IMR-90 (cell line): ENCODE data around the gene MAP1LC3A. TPM values are rescaled to one million over a fixed set of nuclear protein-coding genes. Genes with fewer than 3 reads are reported as not detected.

Source experiments
- ATAC-seq: fragments of 200-7000 bp; cut with Tn5 transposase; 2 replicates; pipeline ENCODE4 v1.9.1; 2020; ENCODE audit warnings: low read depth, mild to moderate bottlenecking, moderate library complexity
- BruUV-seq: library from RNA; stranded (reverse); fragments of 400-500 nt; replicated peaks from 2 replicates; lab custom pipeline; 2021; lab: Mats Ljungman, UMichigan
- CTCF ChIA-PET: fragments of 300-600 bp; formaldehyde crosslinking; extraction: SDS; loops from one replicate; lab custom pipeline; 2021; ENCODE audit warnings: antibody characterized with exemption; lab: Yijun Ruan, JAX
- POLR2A ChIA-PET: fragments of 300-600 bp; sonication (Branson Sonifier 250); formaldehyde crosslinking; loops from one replicate; lab custom pipeline; 2022; ENCODE audit warnings: antibody characterized with exemption; ENCODE audit not compliant: unreplicated experiment; lab: Charles Lee
- DNase-seq: peaks from one replicate; pipeline ENCODE4 v3.0.0; 2013
- H2AFZ ChIP-seq: replicated peaks from 2 replicates; pipeline ENCODE3; 2013; ENCODE audit warnings: low read length, mild to moderate bottlenecking; ENCODE audit not compliant: poor library complexity
- H2AK5ac ChIP-seq: 2 replicates; pipeline ENCODE4 v1.6.1; 2013; ENCODE audit warnings: low read depth, low read length, inconsistent platforms
- H2AK9ac ChIP-seq: replicated peaks from 2 replicates; pipeline ENCODE3; 2013; ENCODE audit warnings: mild to moderate bottlenecking, low read depth, low read length, moderate library complexity; ENCODE audit not compliant: poor library complexity
- H2BK120ac ChIP-seq: 2 replicates; pipeline ENCODE4 v1.6.1; 2013; ENCODE audit warnings: low read depth, low read length, inconsistent platforms
- H2BK15ac ChIP-seq: 3 replicates; pipeline ENCODE4 v1.6.1; 2013; ENCODE audit warnings: low read depth, low read length, inconsistent platforms
- H2BK20ac ChIP-seq: 2 replicates; pipeline ENCODE4 v1.6.1; 2013; ENCODE audit warnings: low read depth, mild to moderate bottlenecking, inconsistent platforms, low read length, moderate library complexity
- H2BK5ac ChIP-seq: 2 replicates; pipeline ENCODE4 v1.6.1; 2013; ENCODE audit warnings: mild to moderate bottlenecking, low read depth, low read length, inconsistent platforms; ENCODE audit not compliant: poor library complexity, severe bottlenecking
- H3K14ac ChIP-seq: replicated peaks from 2 replicates; pipeline ENCODE4 v1.6.1; 2013; ENCODE audit warnings: low read depth, low read length, inconsistent platforms
- H3K18ac ChIP-seq: 2 replicates; pipeline ENCODE4 v1.6.1; 2013; ENCODE audit warnings: low read depth, low read length, control low read depth
- H3K23ac ChIP-seq: 2 replicates; pipeline ENCODE4 v1.6.1; 2013; ENCODE audit warnings: low read depth, low read length, inconsistent platforms
- H3K27ac ChIP-seq: 2 replicates; pipeline ENCODE4 v1.5.1; 2013; ENCODE audit warnings: mild to moderate bottlenecking, control low read depth, low read length; ENCODE audit not compliant: insufficient read depth
- H3K27me3 ChIP-seq: 2 replicates; pipeline ENCODE4 v1.6.1; 2013; ENCODE audit warnings: low read length; ENCODE audit not compliant: control insufficient read depth, insufficient read depth
- H3K36me3 ChIP-seq: 2 replicates; pipeline ENCODE4 v1.6.1; 2013; ENCODE audit warnings: low read length, mixed read lengths; ENCODE audit not compliant: control insufficient read depth, insufficient read depth
- H3K4ac ChIP-seq: 2 replicates; pipeline ENCODE4 v1.6.1; 2013; ENCODE audit warnings: low read depth, low read length, inconsistent platforms
- H3K4me1 ChIP-seq: 2 replicates; pipeline ENCODE4 v1.6.1; 2013; ENCODE audit warnings: low read length, mixed read lengths; ENCODE audit not compliant: control insufficient read depth, insufficient read depth
- H3K4me2 ChIP-seq: 2 replicates; pipeline ENCODE4 v1.6.1; 2013; ENCODE audit warnings: low read depth, mild to moderate bottlenecking, control low read depth, low read length, moderate library complexity
- H3K4me3 ChIP-seq: 2 replicates; pipeline ENCODE4 v1.5.1; 2013; ENCODE audit warnings: low read depth, mild to moderate bottlenecking, control low read depth, low read length, moderate library complexity; ENCODE audit not compliant: insufficient read depth
- H3K56ac ChIP-seq: 2 replicates; pipeline ENCODE4 v1.6.1; 2013; ENCODE audit warnings: low read length, inconsistent platforms; ENCODE audit not compliant: insufficient read depth; ENCODE audit errors: extremely low read depth
- H3K79me1 ChIP-seq, 2 experiments: 2 replicates each; pipeline ENCODE4 v1.6.1; 2013; ENCODE audit warnings: low read length in 2 of 2, inconsistent platforms in 1 of 2, low read depth in 1 of 2
- H3K9ac ChIP-seq: 2 replicates; pipeline ENCODE4 v1.6.1; 2013; ENCODE audit warnings: low read depth, low read length, control low read depth
- H3K9me1 ChIP-seq: 2 replicates; pipeline ENCODE4 v1.6.1; 2013; ENCODE audit warnings: low read length, inconsistent platforms; ENCODE audit not compliant: insufficient read depth
- H3K9me3 ChIP-seq: 2 replicates; pipeline ENCODE4 v1.6.1; 2013; ENCODE audit warnings: low read length; ENCODE audit not compliant: control insufficient read depth, insufficient read depth
- H4K20me1 ChIP-seq: 2 replicates; pipeline ENCODE4 v1.6.1; 2013; ENCODE audit warnings: low read length, inconsistent platforms; ENCODE audit not compliant: insufficient read depth
- H4K5ac ChIP-seq: 2 replicates; pipeline ENCODE4 v1.6.1; 2013; ENCODE audit warnings: mild to moderate bottlenecking, low read depth, low read length, control low read depth
- H4K8ac ChIP-seq, 2 experiments: 2 replicates each; pipeline ENCODE4 v1.6.1; 2013; ENCODE audit warnings: low read depth in 2 of 2, low read length in 2 of 2, control low read depth in 1 of 2, inconsistent platforms in 1 of 2
- H4K91ac ChIP-seq: 2 replicates; pipeline ENCODE4 v1.6.1; 2013; ENCODE audit warnings: low read depth, low read length, inconsistent platforms; ENCODE audit not compliant: insufficient read depth
- BHLHE40 ChIP-seq: fragments of 150-350 bp; IDR thresholded peaks from 2 replicates; pipeline ENCODE4 v1.6.1; 2016; ENCODE audit warnings: mild to moderate bottlenecking, low read depth, low read length
- CHD1 ChIP-seq: IDR thresholded peaks from 2 replicates; pipeline ENCODE4 v1.6.1; 2012; ENCODE audit warnings: low read depth, low read length, improper control_type of control experiment
- ELK1 ChIP-seq: fragments of 150-350 bp; IDR thresholded peaks from 2 replicates; pipeline ENCODE4 v1.6.1; 2016; ENCODE audit warnings: low read depth, mild to moderate bottlenecking, low read length, moderate library complexity, borderline replicate concordance
- MAFK ChIP-seq: IDR thresholded peaks from 2 replicates; pipeline ENCODE4 v1.6.1; 2012; ENCODE audit warnings: low read depth, low read length, improper control_type of control experiment
- MAZ ChIP-seq: IDR thresholded peaks from 2 replicates; pipeline ENCODE4 v1.6.1; 2012; ENCODE audit warnings: low read depth, mild to moderate bottlenecking, low read length, improper control_type of control experiment, moderate library complexity, borderline replicate concordance
- NFE2L2 ChIP-seq: fragments of 150-350 bp; IDR thresholded peaks from 2 replicates; pipeline ENCODE4 v1.6.1; 2016; ENCODE audit warnings: low read depth, mild to moderate bottlenecking, low read length
- POLR2A ChIP-seq: IDR thresholded peaks from 2 replicates; pipeline ENCODE4 v1.6.1; 2012; ENCODE audit warnings: mild to moderate bottlenecking, low read depth, low read length
- RAD21 ChIP-seq: IDR thresholded peaks from 2 replicates; pipeline ENCODE4 v1.6.1; 2012; ENCODE audit warnings: low read length, improper control_type of control experiment
- RFX5 ChIP-seq: IDR thresholded peaks from 2 replicates; pipeline ENCODE4 v1.8.0; 2012; ENCODE audit warnings: low read depth, mild to moderate bottlenecking, low read length, moderate library complexity
- USF2 ChIP-seq: fragments of 150-350 bp; IDR thresholded peaks from 2 replicates; pipeline ENCODE4 v1.6.1; 2017; ENCODE audit warnings: mild to moderate bottlenecking, antibody characterized with exemption, low read length, low read depth
- WGBS, 2 experiments: methylation state at CpG; one replicate each; pipeline versions ENCODE4 v1.1.5 to v1.1.7; 2013; ENCODE audit warnings: missing lambda C conversion rate in 2 of 2; ENCODE audit not compliant: insufficient read length in 1 of 2; ENCODE audit errors: extremely low coverage in 2 of 2; 5-methylcytosine and 5-hydroxymethylcytosine counted together
- dilution Hi-C: fragments of 300-500 bp; cut with HindIII; formaldehyde crosslinking; loops from one replicate; pipeline ENCODE4 v1.14.3; 2018; ENCODE audit warnings: low sequenced_read_pairs; ENCODE audit not compliant: unreplicated experiment
- in situ Hi-C: fragments of 300-500 bp; cut with MboI; formaldehyde crosslinking; loops from 3 replicates; pipeline ENCODE4 v1.14.3; 2019; ENCODE audit warnings: low sequenced_read_pairs, inconsistent platforms, mixed read lengths
- intact Hi-C: fragments of 100-400 bp; cut with micrococcal nuclease; formaldehyde crosslinking; loops from 2 replicates; pipeline ENCODE4 v1.10.0; 2022
- polyA plus RNA-seq, 3 experiments: library from polyadenylated mRNA; depleted of rRNA; stranded (reverse); fragments of >200 nt; gene quantifications; 2 replicates each; pipeline ENCODE4 v1.2.3, GENCODE V29; 2012; ENCODE audit warnings: low replicate concordance in 1 of 3
- total RNA-seq: library from RNA; depleted of rRNA; stranded (reverse); fragments of >200 nt; gene quantifications from 2 replicates; pipeline ENCODE4 v1.2.3, GENCODE V29; 2012

MAP1LC3A gene
- total and polyA plus RNA-seq, 2 of the 4 experiments (the other 2 are of a cell fraction) = 10.0 to 39.7 TPM

GRCh38 chr20:34530342-34530741 lies 28.2 kb upstream of the MAP1LC3A start:
- H3K4ac ChIP-seq = peak overlapping the region; percentile 41; the same call in 1 of the 2 replicates
- POLR2A ChIA-PET = interaction anchor here (0.6 kb wide), 1 partner anchor 186 kb away, joined by 8 read pairs; no protein-coding TSS in a partner anchor
- peak overlapping the region; percentile 28; the same call in 1 of the 2 replicates for H3K23ac ChIP-seq
- H3K4me3 ChIP-seq = no peak overlapping the region
- no peak overlapping the region for H3K56ac ChIP-seq
- no peak overlapping the region for H2BK15ac ChIP-seq
- no peaks in the 10 kb centered on the region for H3K27me3 ChIP-seq
- no peak overlapping the region for H3K4me2 ChIP-seq
- DNase-seq = no peak
- intact Hi-C loops (no loop called here), in situ Hi-C loops (no loop called here), dilution Hi-C loops (no loop called here)
- H2BK120ac ChIP-seq = no peak overlapping the region
- H2AK5ac ChIP-seq = peak overlapping the region; percentile 24; the same call in 1 of the 2 replicates
- no peak overlapping the region for H3K9ac ChIP-seq
- peaks cover 47% of the 10 kb centered on the region for H3K9me1 ChIP-seq
- no peak for TF ChIP-seq USF2
- no peak for TF ChIP-seq RAD21
- no peak for TF ChIP-seq CHD1
- no peak for TF ChIP-seq ELK1
- no peak for TF ChIP-seq NFE2L2
- TF ChIP-seq RFX5 = no peak
- no peak for TF ChIP-seq MAFK
- TF ChIP-seq BHLHE40 = no peak
- no peak for TF ChIP-seq POLR2A
- TF ChIP-seq MAZ = no peak
- no peak overlapping the region for H2BK20ac ChIP-seq
- peaks cover 75% of the 10 kb centered on the region for H3K36me3 ChIP-seq
- no peak overlapping the region for H3K27ac ChIP-seq
- no TSS peak for BruUV-seq
- WGBS, 2 experiments = no CpG with 5 or more reads among the region's 5 CpGs
- H4K5ac ChIP-seq = no peak overlapping the region
- CTCF ChIA-PET = interaction anchor here (1.1 kb wide), 1 partner anchor 8 kb away, joined by 3 read pairs; no protein-coding TSS in a partner anchor
- no peak overlapping the region for H4K91ac ChIP-seq
- no peak overlapping the region for H2AFZ ChIP-seq
- no peak overlapping the region for H3K18ac ChIP-seq
- no peak for ATAC-seq
- no peak overlapping the region for H4K8ac ChIP-seq
- H3K14ac ChIP-seq = no peak overlapping the region
- H3K9me3 ChIP-seq = no peaks in the 10 kb centered on the region
- H3K4me1 ChIP-seq = peaks cover 22% of the 10 kb centered on the region
- peaks cover 20% of the 10 kb centered on the region for H4K20me1 ChIP-seq
- H2BK5ac ChIP-seq = no peak overlapping the region
- H2AK9ac ChIP-seq = no peak overlapping the region
- H3K79me1 ChIP-seq = peaks cover 56 to 84% of the 10 kb centered on the region in 2 experiments
